NCI-H1694 treated with DMSO at 0.1 percent for 48 hours (cell line): ENCODE results near the gene ZSCAN2.

Experiments used
- DNase-seq: peaks from one replicate; lab custom pipeline; 2025; lab: John Stamatoyannopoulos, UW

Gene ZSCAN2

GRCh38 chr15:84671211-84671610, 70.4 kb downstream of the ZSCAN2 start:
- DNase-seq, result no peak
